Rectal smooth muscle tissue (tissue), 1 donor: Measurements from ENCODE around the gene TUBB4A.

Experiments
- H3K27ac ChIP-seq: one replicate; pipeline ENCODE4 v1.7.0; 2013; ENCODE audit warnings: low read depth, low read length, inconsistent platforms
- H3K27me3 ChIP-seq: one replicate; pipeline ENCODE4 v1.7.0; 2013; ENCODE audit warnings: low read length; ENCODE audit not compliant: control insufficient read depth, insufficient read depth
- H3K36me3 ChIP-seq: one replicate; pipeline ENCODE4 v1.7.0; 2013; ENCODE audit warnings: low read length; ENCODE audit not compliant: control insufficient read depth, insufficient read depth
- H3K4me1 ChIP-seq: one replicate; pipeline ENCODE4 v1.7.0; 2013; ENCODE audit warnings: low read length; ENCODE audit not compliant: control insufficient read depth, insufficient read depth
- H3K4me3 ChIP-seq: one replicate; pipeline ENCODE4 v1.7.0; 2013; ENCODE audit warnings: low read length
- H3K9ac ChIP-seq: one replicate; pipeline ENCODE4 v1.7.0; 2013; ENCODE audit warnings: low read length

Gene TUBB4A

DNA sequence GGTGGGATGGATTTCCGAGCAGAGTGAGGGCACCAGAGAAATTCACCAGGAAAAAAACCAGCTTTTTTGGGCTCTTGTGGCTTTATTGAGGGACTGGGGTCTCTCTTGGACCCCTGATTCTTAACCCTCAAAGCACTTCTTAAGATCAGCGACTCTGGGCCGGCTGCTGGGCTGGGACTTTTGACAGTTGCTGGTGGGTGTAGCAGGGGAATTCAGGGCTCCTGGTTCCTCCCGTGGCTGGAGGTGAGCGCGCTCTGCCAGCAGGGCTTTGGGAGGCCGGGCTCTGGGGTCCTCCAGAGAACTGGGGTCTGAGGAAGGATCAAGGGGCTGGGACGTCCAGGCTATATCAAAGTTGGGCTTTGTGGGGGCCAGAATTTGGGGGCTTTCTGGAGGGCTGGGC is 34.7 kb downstream of the TUBB4A start:
- Histone ChIP-seq H3K36me3 (no peaks in the 10 kb centered on the region), H3K4me1 (no peaks in the 10 kb centered on the region), H3K4me3 (no peak overlapping the region), H3K27me3 (peaks cover 8% of the 10 kb centered on the region), H3K27ac (no peak overlapping the region), H3K9ac (no peak overlapping the region)

DNA sequence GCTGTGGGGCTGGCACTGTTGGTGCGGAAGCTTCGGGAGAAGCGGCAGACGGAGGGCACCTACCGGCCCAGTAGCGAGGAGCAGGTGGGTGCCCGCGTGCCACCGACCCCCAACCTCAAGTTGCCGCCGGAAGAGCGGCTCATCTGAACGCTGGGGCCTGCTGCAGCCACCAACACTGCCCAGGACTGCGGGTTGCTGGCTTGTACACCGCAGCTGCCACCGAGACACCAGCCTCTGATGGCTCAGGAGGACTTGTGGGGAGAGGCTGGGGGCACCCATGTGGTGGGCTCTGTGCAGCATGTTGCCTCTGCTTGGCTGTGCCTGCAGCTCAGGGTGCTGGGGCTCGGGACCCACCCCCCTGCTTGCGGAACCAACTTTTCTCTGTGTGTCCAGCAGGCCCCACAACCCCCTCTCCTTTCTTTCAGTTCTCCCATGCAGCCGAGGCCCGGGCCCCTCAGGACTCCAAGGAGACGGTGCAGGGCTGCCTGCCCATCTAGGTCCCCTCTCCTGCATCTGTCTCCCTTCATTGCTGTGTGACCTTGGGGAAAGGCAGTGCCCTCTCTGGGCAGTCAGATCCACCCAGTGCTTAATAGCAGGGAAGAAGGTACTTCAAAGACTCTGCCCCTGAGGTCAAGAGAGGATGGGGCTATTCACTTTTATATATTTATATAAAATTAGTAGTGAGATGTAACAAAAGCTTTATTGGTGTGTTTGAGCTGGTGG is 35.4 kb downstream of the TUBB4A start:
- H3K9ac ChIP-seq = no peak overlapping the region
- H3K27ac ChIP-seq = no peak overlapping the region
- no peaks in the 10 kb centered on the region for H3K4me1 ChIP-seq
- peaks cover 8% of the 10 kb centered on the region for H3K27me3 ChIP-seq
- no peaks in the 10 kb centered on the region for H3K36me3 ChIP-seq
- H3K4me3 ChIP-seq = no peak overlapping the region

DNA sequence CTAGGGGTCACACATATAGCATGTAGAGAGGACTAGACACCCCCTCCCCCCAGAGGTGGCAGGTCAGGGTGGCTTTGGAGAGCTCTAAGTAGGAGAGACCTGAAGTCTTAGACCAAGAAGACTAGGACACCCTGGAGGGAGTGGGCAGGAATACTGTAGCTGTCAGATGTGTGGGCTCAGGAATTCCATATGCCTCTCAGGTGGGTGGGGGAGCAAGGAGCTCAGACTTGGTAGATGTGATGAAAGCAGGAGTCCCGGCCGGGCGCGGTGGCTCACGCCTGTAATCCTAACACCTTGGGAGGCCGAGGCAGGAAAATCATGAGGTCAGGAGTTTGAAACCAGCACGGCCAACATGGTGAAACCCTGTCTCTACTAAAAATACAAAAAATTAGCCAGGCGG is 36.4 kb downstream of the TUBB4A start:
- H3K27me3 ChIP-seq = peaks cover 8% of the 10 kb centered on the region
- no peaks in the 10 kb centered on the region for H3K36me3 ChIP-seq
- H3K4me3 ChIP-seq = peak overlapping the region; percentile 60
- no peak overlapping the region for H3K27ac ChIP-seq
- no peak overlapping the region for H3K9ac ChIP-seq
- H3K4me1 ChIP-seq = no peaks in the 10 kb centered on the region

DNA sequence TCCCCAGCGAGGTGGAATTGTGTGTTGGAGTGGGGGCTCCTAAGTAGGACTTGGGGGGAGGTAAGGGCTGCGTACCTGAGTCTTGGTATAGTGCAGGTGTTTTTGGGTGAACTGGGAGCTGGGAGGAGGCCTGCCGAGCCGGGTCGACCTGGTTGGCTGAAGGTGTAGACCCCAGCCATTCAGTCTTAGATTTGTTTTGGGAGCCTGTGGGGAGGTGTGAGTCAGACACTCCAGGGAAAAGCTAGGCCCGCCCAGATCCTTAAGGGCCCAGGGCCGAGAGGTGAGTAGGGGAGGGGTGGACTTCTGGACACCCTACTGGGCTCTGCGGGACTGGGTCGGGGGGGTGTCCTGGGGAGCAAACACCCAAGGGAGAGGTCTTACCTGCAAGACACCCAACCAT is 37.1 kb downstream of the TUBB4A start:
- Histone ChIP-seq H3K4me3 (peak overlapping the region; percentile 60), H3K36me3 (no peaks in the 10 kb centered on the region), H3K9ac (no peak overlapping the region), H3K4me1 (no peaks in the 10 kb centered on the region), H3K27me3 (peaks cover 8% of the 10 kb centered on the region), H3K27ac (no peak overlapping the region)

DNA sequence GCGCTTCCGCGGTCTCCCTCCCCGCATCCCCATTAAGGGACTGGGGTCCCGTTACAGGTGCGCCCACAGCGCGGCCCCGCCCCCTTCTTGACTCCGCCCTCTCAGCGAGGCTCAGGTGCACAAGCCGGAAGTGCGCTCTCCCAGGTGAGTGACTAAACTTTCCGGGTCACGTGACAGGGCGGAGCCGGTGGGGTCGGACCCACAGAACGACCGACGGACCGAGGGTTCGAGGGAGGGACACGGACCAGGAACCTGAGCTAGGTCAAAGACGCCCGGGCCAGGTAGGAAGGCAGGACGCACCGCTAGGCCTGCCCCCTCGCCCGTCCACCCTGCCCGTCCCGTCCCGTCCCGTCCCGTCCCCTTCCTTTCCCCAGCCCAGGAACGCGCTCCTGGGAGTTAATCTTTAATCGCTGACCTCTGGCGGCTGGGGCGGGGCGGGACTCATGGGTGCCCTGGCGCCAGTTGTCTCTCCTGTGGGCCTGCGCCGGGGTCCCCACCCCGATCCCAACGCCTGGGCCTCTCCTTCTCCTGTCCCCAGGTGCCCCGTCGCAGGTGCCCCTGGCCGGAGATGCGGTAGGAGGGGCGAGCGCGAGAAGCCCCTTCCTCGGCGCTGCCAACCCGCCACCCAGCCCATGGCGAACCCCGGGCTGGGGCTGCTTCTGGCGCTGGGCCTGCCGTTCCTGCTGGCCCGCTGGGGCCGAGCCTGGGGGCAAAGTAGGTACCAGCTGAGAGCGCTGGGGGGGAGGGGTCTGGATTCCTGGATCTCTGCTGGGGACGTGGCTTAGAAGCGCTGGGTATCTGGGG is 37.8 kb downstream of the TUBB4A start, which contains the start of gene CRB3:
Gene CRB3, plus strand, starts transcription at position 202 of the 804 bp plus-strand sequence. Its CDS starts 431 bp downstream, at position 633.
- Histone ChIP-seq H3K36me3 (no peaks in the 10 kb centered on the region), H3K27me3 (peaks cover 8% of the 10 kb centered on the region), H3K4me1 (no peaks in the 10 kb centered on the region), H3K4me3 (peak within 1 kb of the TSS; percentile 60), H3K9ac (no peak within 1 kb of the TSS), H3K27ac (no peak within 1 kb of the TSS)

DNA sequence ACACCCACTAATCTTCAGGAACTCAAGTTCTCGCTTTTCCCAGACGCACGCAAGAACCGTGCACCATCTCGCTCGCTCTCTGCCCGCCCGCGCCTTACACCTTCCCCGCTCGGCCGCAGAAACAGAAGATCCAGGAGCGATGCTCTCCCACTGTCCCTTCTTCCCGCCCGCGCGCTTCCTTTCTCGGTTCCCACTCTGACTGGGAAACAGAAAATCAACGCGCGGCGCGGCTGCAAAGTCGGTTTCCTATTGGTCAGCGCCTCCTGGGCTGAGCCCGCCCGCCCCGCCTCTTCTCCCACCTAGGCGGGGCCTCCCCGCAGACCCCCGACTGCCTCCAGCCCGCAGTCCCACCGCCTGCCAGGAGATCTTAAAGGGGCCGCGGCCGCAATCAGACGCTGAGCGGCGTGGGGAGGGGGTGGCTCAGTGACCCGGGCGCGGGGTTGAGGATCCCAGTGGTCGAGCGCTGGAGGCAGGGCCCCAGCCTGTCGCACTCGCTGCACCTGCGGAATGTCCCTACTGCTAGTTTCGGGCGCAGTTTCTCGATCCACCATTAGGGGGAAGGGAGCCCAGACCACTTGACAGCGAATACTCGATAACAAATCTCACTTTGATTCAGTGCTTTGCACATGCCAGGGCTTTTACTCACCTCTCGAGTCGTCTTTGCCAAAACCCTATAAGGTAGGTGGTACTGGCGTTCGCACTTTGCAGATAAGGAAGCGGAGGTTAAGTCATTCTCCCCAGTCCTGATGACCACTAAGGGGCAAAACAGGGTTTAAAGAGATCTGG is 41.8 kb downstream of the TUBB4A start:
- Histone ChIP-seq H3K4me3 (peak overlapping the region; percentile 92), H3K4me1 (peaks cover 7% of the 10 kb centered on the region), H3K9ac (peak overlapping the region; percentile 62), H3K36me3 (peaks cover 5% of the 10 kb centered on the region), H3K27ac (peak overlapping the region; percentile 77), H3K27me3 (peaks cover 5% of the 10 kb centered on the region)

DNA sequence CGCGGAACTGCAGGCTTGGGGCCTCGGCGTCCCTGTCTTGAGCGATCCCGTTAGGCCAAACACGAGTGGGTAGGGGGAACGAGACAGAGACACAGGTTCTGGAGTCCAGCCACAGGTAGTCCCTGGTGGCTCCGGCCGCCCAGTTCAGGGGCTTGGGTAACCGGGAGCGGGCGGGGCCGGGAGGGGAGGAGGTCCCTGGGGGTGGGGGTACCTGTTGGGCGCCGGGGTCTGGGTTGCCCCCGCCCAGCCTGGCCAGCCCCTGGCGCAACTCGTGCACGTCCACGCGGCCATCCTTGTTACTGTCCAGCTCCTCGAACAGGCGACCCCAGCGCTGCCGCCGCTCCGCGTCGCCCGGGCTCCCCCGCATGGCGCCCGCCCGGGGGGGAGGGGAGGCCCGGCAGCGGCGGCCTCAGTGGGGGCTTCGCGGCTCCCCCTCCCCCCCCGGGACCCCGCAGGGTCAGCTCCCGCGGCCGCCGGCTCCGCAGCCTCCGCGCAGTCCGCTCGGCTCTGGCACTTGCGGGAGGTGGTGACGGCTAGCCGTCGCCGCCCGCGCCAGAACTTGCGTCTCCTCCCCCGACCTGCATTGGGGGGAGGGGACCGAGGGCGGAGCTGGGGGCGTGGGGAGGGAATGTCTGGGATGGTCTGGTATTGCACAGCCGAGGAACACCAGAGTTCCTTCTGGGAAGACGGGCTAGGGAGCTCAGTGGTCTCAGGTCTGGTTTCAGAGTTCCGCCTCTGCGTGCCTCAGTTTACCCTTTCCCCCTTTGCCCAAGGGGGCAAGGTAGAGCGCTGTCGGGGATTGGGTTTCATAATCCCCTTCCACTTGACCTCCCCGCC is 42.6 kb downstream of the TUBB4A start, which contains the start of gene SLC25A23:
Gene SLC25A23, minus strand, starts transcription at position 531 of the 837 bp plus-strand sequence. Its CDS starts 164 bp downstream, at position 367.
- H3K9ac ChIP-seq = peak within 1 kb of the TSS; percentile 62
- peaks cover 7% of the 10 kb centered on the region for H3K4me1 ChIP-seq
- peak within 1 kb of the TSS; percentile 77 for H3K27ac ChIP-seq
- peaks cover 4% of the 10 kb centered on the region for H3K27me3 ChIP-seq
- H3K4me3 ChIP-seq = peak within 1 kb of the TSS; percentile 92
- peaks cover 9% of the 10 kb centered on the region for H3K36me3 ChIP-seq

DNA sequence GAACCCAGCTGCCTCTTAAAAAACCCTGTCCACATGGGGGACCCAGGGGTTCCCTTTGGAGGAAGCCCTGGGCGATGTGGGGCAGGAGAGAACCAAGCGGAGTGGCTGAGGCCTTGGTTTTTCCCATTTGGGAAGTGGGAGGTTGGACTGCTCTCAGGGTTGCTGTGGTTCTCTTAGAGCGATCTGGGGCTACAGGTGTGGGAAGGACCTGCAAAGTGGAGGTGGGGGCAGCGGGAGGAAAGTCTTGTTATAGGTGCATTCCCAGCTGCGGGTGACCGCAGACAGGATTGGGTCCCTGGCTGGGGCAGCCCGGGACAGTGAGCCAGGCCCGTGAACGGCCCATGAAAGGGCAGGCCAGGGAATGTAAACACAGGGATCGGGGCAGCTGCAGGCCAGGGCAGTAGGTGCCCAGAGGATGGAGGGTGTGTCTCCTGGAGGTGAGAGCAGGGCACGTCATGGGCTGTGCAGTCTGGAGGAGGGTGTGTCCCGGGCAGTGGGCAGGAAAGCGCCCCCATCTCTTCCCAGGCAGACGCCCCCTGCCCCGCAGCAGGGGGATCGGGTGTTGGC is 43.3 kb downstream of the TUBB4A start:
- Histone ChIP-seq H3K4me3 (peak overlapping the region; percentile 92), H3K4me1 (peaks cover 7% of the 10 kb centered on the region), H3K27ac (peak overlapping the region; percentile 77), H3K27me3 (peaks cover under 1% of the 10 kb centered on the region), H3K36me3 (peaks cover 16% of the 10 kb centered on the region), H3K9ac (no peak overlapping the region)

DNA sequence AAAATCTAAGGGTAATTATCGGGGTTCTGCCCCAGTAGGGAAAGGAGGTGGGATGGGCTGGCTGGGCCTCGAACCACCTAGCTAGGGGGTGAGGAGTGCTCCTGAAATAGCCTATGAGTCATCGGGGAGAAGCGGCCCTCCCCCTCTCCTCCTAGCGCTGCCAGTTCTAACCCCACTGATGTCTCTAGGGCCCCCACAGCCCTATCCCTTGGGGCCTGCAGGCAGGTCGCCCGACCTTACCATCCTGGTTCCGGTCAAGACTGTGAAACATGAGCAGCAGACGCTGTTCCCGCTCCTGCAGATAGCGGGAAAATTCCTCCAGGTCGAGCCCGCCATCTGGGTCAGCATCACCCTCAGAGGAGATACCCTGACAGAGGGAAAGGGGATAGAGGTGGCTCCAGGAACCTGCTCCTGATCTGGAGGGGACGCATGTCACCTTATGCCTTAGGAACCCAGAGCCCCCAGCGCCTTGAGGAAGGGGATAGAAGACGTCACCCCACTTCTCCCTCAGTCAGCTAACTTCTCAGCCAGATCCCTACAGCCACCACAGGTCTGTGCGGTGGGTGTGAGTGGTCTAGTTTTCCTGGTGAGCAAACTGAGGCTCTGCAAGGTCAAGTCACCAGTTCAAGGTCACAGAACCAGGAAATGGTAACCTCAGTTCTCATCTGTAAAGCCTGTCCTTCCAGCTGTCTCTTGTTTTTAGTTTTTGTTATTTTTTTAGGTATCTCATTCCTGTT is 44.0 kb downstream of the TUBB4A start:
- peak overlapping the region; percentile 92 for H3K4me3 ChIP-seq
- no peaks in the 10 kb centered on the region for H3K27me3 ChIP-seq
- no peak overlapping the region for H3K9ac ChIP-seq
- peaks cover 7% of the 10 kb centered on the region for H3K4me1 ChIP-seq
- peaks cover 19% of the 10 kb centered on the region for H3K36me3 ChIP-seq
- peak overlapping the region; percentile 77 for H3K27ac ChIP-seq

DNA sequence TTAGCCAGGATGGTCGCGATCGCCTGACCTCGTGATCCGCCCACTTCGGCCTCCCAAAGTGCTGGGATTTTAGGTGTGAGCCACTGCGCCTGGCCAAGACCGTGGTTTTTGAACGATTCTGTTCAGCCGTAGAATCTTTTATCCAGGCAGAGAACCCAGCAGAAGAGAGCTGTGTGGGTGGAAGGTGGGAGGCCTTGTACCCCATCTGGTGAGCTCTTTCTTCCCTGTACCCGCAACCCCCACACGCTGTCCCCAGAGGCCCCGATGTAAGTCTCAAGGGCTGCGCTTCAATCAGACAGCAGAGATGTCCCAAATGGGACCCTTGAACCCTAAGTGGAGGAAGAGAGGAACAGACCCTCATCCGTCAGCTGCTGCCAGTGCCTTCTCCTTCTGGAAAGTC is 46.2 kb downstream of the TUBB4A start:
- Histone ChIP-seq H3K4me1 (peaks cover 7% of the 10 kb centered on the region), H3K9ac (no peak overlapping the region), H3K27ac (no peak overlapping the region), H3K4me3 (no peak overlapping the region), H3K27me3 (no peaks in the 10 kb centered on the region), H3K36me3 (peaks cover 24% of the 10 kb centered on the region)
